ENCODE data around the gene PKHD1.
"Not testable (repeated sequence)": the region's sequence is repeated elsewhere in the genome, so short reads cannot be mapped to it uniquely, and the experiment has no call there.

Gene PKHD1

GRCh38 chr6:51986864-51987263 is 100.5 kb downstream of the PKHD1 start:
- no peak for DNase-seq

GRCh38 chr6:51983564-51983963 is 103.8 kb downstream of the PKHD1 start:
- no peak for DNase-seq

GRCh38 chr6:51982695-51983094 is 104.7 kb downstream of the PKHD1 start:
- not testable (repeated sequence) for DNase-seq

- DNase-seq, result no peak
These were observed 111.0 kb downstream of the PKHD1 start for GRCh38 chr6:51976374-51976773.

- no peak for DNase-seq
These were observed 114.8 kb downstream of the PKHD1 start for GRCh38 chr6:51972659-51973058.

- DNase-seq, result no peak
These were observed 119.1 kb downstream of the PKHD1 start for GRCh38 chr6:51968265-51968664.

GRCh38 chr6:51965222-51965801 is 122.1 kb downstream of the PKHD1 start:
- DNase-seq, result no peak

GRCh38 chr6:51963980-51964379 is 123.4 kb downstream of the PKHD1 start:
- no peak for DNase-seq

- DNase-seq, result no peak
These were observed 125.1 kb downstream of the PKHD1 start for GRCh38 chr6:51962354-51962753.

GRCh38 chr6:51960419-51960818 is 127.0 kb downstream of the PKHD1 start:
- no peak for DNase-seq

GRCh38 chr6:51959744-51960383 is 127.5 kb downstream of the PKHD1 start:
- DNase-seq, result peak; percentile 9

- DNase-seq, result no peak
These were observed 132.7 kb downstream of the PKHD1 start for GRCh38 chr6:51954681-51955080.

- DNase-seq, result no peak
These were observed 134.2 kb downstream of the PKHD1 start for GRCh38 chr6:51953246-51953645.

- no peak for DNase-seq
These were observed 135.5 kb downstream of the PKHD1 start for GRCh38 chr6:51951924-51952323.

- no peak for DNase-seq
These were observed 137.9 kb downstream of the PKHD1 start for GRCh38 chr6:51949526-51949925.

GRCh38 chr6:51939695-51940094 is 147.7 kb downstream of the PKHD1 start:
- not testable (repeated sequence) for DNase-seq

GRCh38 chr6:51936531-51937290 is 150.7 kb downstream of the PKHD1 start:
- DNase-seq, result no peak

- no peak for DNase-seq
These were observed 153.3 kb downstream of the PKHD1 start for GRCh38 chr6:51934098-51934497.

GRCh38 chr6:51932956-51933355 is 154.5 kb downstream of the PKHD1 start:
- DNase-seq, result no peak

- DNase-seq, result no peak
These were observed 156.8 kb downstream of the PKHD1 start for GRCh38 chr6:51930602-51931001.

- no peak for DNase-seq
These were observed 157.4 kb downstream of the PKHD1 start for GRCh38 chr6:51929934-51930574.

- DNase-seq, result no peak
These were observed 159.1 kb downstream of the PKHD1 start for GRCh38 chr6:51928320-51928719.

- DNase-seq, result no peak
These were observed 160.0 kb downstream of the PKHD1 start for GRCh38 chr6:51927450-51927849.

- DNase-seq, result no peak
These were observed 161.3 kb downstream of the PKHD1 start for GRCh38 chr6:51926125-51926524.
